Measurements from ENCODE around the gene USH2A. TPM values are rescaled to one million over a fixed set of nuclear protein-coding genes. Genes with fewer than 3 reads are reported as not detected.

The USH2A gene
- total RNA-seq, 2 experiments from 2014 or later = not detected

DNA sequence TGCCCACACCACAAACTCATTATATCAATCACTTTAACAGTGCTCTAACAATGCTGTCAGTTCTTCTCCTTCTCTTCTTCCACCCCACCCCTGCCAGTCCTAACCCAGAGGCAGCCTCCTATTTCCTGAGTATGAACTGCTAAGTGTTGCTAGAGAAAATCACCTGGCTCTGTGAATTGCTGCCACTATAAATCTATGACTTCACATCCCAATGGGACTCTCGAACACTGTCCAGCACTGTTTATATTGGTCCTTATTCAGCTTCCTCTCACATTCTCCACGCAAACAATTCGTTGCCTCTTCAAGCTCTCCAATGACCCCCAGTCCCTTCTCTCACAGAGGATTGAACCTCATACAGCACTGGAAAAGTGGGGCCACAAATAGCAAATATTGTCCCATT, 27.0 kb upstream of the USH2A start:
- Mint-ChIP-seq H3K27ac (no peak overlapping the region), H3K27me3 (no peaks in the 10 kb centered on the region), H3K36me3 (ENCODE audit: low read depth) (no peaks in the 10 kb centered on the region), H3K4me3 (no peak overlapping the region), H3K4me1 (no peaks in the 10 kb centered on the region), H3K9me3 (ENCODE audit: low read depth) (peaks cover 2% of the 10 kb centered on the region)
- intact Hi-C loops (cut with DNase I, micrococcal nuclease) = no loop called here
- DNase-seq = no peak
- ATAC-seq = no peak
- ChIA-PET POLR2A (no interaction called here), CTCF (interaction anchor here (0.8 kb wide), 1 partner anchor 16 kb away, joined by 3 read pairs; no protein-coding TSS in a partner anchor)

- Mint-ChIP-seq H3K27ac (no peak overlapping the region), H3K9me3 (ENCODE audit: low read depth) (peaks cover 2% of the 10 kb centered on the region), H3K4me3 (no peak overlapping the region), H3K36me3 (ENCODE audit: low read depth) (no peaks in the 10 kb centered on the region), H3K27me3 (no peaks in the 10 kb centered on the region), H3K4me1 (no peaks in the 10 kb centered on the region)
- ATAC-seq (no peak), DNase-seq (no peak)
- intact Hi-C loops (cut with DNase I, micrococcal nuclease) = no loop called here
- ChIA-PET POLR2A (no interaction called here), CTCF (no interaction called here)
Measured at GRCh38 chr1:216448011-216448510, 24.8 kb upstream of the USH2A start.

DNA sequence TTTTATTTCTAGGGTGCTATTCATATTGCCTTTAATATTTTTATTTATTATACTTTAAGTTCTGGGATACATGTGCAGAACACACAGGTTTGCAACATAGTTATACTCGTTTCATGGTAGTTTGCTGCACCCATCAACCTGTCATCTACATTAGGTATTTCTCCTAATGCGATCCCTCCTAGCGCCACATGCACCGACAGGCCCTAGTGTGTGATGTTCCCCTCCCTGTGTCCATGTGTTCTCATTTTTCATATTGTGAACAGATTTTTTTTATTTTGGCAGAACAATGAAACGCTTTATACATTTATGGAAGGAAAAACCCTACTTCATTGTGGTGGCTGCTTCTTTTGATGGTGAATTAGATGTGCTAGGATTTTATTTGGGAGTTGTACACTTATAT, 14.4 kb upstream of the USH2A start:
- no peaks in the 10 kb centered on the region for H3K27me3 Mint-ChIP-seq
- DNase-seq (no peak), ATAC-seq (no peak)
- intact Hi-C loops (cut with DNase I, micrococcal nuclease) = no loop called here
- H3K9me3 Mint-ChIP-seq (ENCODE audit: low read depth) = no peaks in the 10 kb centered on the region
- no peak overlapping the region for H3K4me3 Mint-ChIP-seq
- ChIA-PET CTCF (no interaction called here), POLR2A (no interaction called here)
- H3K4me1 Mint-ChIP-seq = no peaks in the 10 kb centered on the region
- no peak overlapping the region for H3K27ac Mint-ChIP-seq
- no peaks in the 10 kb centered on the region for H3K36me3 Mint-ChIP-seq (ENCODE audit: low read depth)

GRCh38 chr1:216434232-216434631, 11.0 kb upstream of the USH2A start:
- Mint-ChIP-seq H3K9me3 (ENCODE audit: low read depth) (peaks cover 6% of the 10 kb centered on the region), H3K27me3 (no peaks in the 10 kb centered on the region), H3K27ac (no peak overlapping the region), H3K4me3 (no peak overlapping the region), H3K36me3 (ENCODE audit: low read depth) (no peaks in the 10 kb centered on the region), H3K4me1 (no peaks in the 10 kb centered on the region)
- POLR2A ChIA-PET = no interaction called here
- CTCF ChIA-PET = interaction anchor here (0.5 kb wide), 1 partner anchor 16 kb away, joined by 3 read pairs; no protein-coding TSS in a partner anchor
- intact Hi-C loops (cut with DNase I, micrococcal nuclease) = no loop called here
- ATAC-seq (no peak), DNase-seq (no peak)

DNA sequence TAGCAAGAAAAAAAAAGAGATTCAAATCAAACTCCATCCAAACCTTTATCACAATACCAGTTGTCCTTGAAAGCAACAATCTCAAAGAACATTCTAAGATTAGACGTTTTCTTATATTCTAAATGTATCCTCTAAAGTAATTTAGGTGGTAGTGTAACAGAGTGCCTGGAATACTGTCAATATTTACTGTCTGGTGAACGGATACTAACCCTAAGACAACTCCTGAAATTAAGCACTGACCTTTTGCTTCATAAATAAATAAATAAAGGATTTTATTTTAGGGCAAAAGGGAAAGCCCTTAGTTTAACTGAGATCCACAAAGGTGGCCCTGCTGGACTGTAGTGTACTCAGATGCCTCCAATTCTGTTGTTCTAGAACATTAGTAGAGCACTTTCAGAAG, 9.9 kb upstream of the USH2A start:
- ChIA-PET CTCF (no interaction called here), POLR2A (no interaction called here)
- no peak overlapping the region for H3K27ac Mint-ChIP-seq
- H3K27me3 Mint-ChIP-seq = no peaks in the 10 kb centered on the region
- ATAC-seq = no peak
- H3K4me1 Mint-ChIP-seq = no peaks in the 10 kb centered on the region
- no peak overlapping the region for H3K4me3 Mint-ChIP-seq
- intact Hi-C loops (cut with DNase I, micrococcal nuclease) = no loop called here
- no peaks in the 10 kb centered on the region for H3K36me3 Mint-ChIP-seq (ENCODE audit: low read depth)
- peaks cover 6% of the 10 kb centered on the region for H3K9me3 Mint-ChIP-seq (ENCODE audit: low read depth)
- DNase-seq = no peak

DNA sequence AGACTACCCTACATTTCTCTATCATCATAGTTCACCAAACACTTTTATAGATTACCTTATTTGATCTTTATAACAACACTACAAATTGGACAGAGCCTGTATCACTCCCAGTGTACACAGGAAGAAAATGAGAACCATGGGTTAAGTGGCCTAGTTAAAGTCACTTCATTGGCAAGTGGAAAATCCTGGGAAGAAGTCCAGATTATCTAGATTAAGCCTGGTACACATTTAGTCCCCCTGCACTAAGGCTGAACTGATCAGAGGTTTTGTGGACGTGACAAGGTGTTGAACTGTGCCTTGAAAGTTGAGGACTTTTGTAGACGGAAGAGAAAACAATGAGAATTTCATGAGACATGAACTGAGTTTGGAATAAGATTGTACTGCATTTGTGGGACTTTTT, 7.5 kb upstream of the USH2A start:
- DNase-seq = no peak
- H3K27ac Mint-ChIP-seq = no peak overlapping the region
- H3K4me3 Mint-ChIP-seq = no peak overlapping the region
- ChIA-PET POLR2A (no interaction called here), CTCF (no interaction called here)
- ATAC-seq = no peak
- no peaks in the 10 kb centered on the region for H3K4me1 Mint-ChIP-seq
- no peaks in the 10 kb centered on the region for H3K27me3 Mint-ChIP-seq
- intact Hi-C loops (cut with DNase I, micrococcal nuclease) = no loop called here
- peaks cover 6% of the 10 kb centered on the region for H3K9me3 Mint-ChIP-seq (ENCODE audit: low read depth)
- H3K36me3 Mint-ChIP-seq (ENCODE audit: low read depth) = no peaks in the 10 kb centered on the region

GRCh38 chr1:216425577-216425976, 2.3 kb upstream of the USH2A start:
- intact Hi-C loops (cut with DNase I, micrococcal nuclease) = no loop called here
- no peak overlapping the region for H3K4me3 Mint-ChIP-seq
- no peaks in the 10 kb centered on the region for H3K36me3 Mint-ChIP-seq (ENCODE audit: low read depth)
- no peaks in the 10 kb centered on the region for H3K9me3 Mint-ChIP-seq (ENCODE audit: low read depth)
- H3K4me1 Mint-ChIP-seq = no peaks in the 10 kb centered on the region
- no peak overlapping the region for H3K27ac Mint-ChIP-seq
- no peak for ATAC-seq
- H3K27me3 Mint-ChIP-seq = no peaks in the 10 kb centered on the region
- ChIA-PET POLR2A (no interaction called here), CTCF (no interaction called here)
- no peak for DNase-seq

- H3K9me3 Mint-ChIP-seq (ENCODE audit: low read depth) = no peaks in the 10 kb centered on the region
- ATAC-seq (no peak), DNase-seq (no peak)
- no peak overlapping the region for H3K27ac Mint-ChIP-seq
- intact Hi-C loops (cut with DNase I, micrococcal nuclease) = no loop called here
- ChIA-PET POLR2A (no interaction called here), CTCF (no interaction called here)
- no peaks in the 10 kb centered on the region for H3K4me1 Mint-ChIP-seq
- no peaks in the 10 kb centered on the region for H3K27me3 Mint-ChIP-seq
- H3K36me3 Mint-ChIP-seq (ENCODE audit: low read depth) = no peaks in the 10 kb centered on the region
- H3K4me3 Mint-ChIP-seq = no peak overlapping the region
Measured at GRCh38 chr1:216420746-216421145, 2.5 kb downstream of the USH2A start.

GRCh38 chr1:216420263-216420662, 3.0 kb downstream of the USH2A start:
- intact Hi-C loops (cut with DNase I, micrococcal nuclease) = no loop called here
- POLR2A ChIA-PET = no interaction called here
- Mint-ChIP-seq H3K9me3 (ENCODE audit: low read depth) (no peaks in the 10 kb centered on the region), H3K4me1 (no peaks in the 10 kb centered on the region), H3K36me3 (ENCODE audit: low read depth) (no peaks in the 10 kb centered on the region), H3K4me3 (no peak overlapping the region), H3K27me3 (no peaks in the 10 kb centered on the region), H3K27ac (no peak overlapping the region)
- CTCF ChIA-PET = no interaction called here
- no peak for ATAC-seq
- DNase-seq = no peak

DNA sequence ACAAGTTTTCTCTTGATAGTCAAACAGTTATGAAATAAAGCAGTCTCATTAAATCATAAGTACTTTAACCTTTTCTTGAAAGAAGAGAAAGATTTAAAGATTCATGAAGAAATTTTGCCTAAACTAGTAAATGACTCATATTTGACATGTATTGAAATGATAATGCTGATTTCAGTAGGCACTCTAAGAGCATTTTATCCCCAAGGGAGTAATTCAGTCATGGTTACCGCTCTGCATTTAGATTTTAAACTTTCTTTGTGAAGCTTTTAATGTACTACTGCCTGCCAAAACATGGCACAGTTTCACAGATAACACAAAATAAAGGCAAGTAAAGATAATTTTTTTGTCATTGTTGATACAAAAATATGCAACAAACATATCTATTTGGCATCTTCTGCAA, 6.8 kb downstream of the USH2A start:
- intact Hi-C loops (cut with DNase I, micrococcal nuclease) = no loop called here
- Mint-ChIP-seq H3K4me1 (no peaks in the 10 kb centered on the region), H3K27me3 (no peaks in the 10 kb centered on the region), H3K27ac (no peak overlapping the region), H3K4me3 (no peak overlapping the region), H3K9me3 (ENCODE audit: low read depth) (no peaks in the 10 kb centered on the region), H3K36me3 (ENCODE audit: low read depth) (no peaks in the 10 kb centered on the region)
- DNase-seq = no peak
- CTCF ChIA-PET = no interaction called here
- no peak for ATAC-seq
- POLR2A ChIA-PET = no interaction called here

DNA sequence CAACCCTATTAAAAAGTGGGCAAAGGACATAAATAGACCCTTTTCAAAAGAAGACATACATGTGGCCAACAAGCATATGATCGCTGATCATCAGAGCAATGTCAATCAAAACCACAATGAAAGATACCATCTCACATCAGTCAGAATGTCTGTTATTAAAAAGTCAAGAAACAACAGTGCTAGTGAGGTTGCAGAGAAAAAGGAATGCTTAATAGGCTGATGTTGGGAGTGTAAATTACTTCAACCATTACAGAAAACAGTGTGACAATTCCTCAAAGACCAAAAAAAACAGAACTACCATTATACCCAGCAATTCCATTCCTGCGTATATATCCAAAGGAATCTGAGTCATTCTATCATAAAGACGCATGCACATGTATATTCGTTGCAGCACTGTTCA, 13.2 kb downstream of the USH2A start:
- H3K27ac Mint-ChIP-seq = no peak overlapping the region
- no peak overlapping the region for H3K4me3 Mint-ChIP-seq
- DNase-seq (no peak), ATAC-seq (no peak)
- ChIA-PET POLR2A (no interaction called here), CTCF (no interaction called here)
- H3K9me3 Mint-ChIP-seq (ENCODE audit: low read depth) = no peaks in the 10 kb centered on the region
- H3K4me1 Mint-ChIP-seq = no peaks in the 10 kb centered on the region
- intact Hi-C loops (cut with DNase I, micrococcal nuclease) = no loop called here
- H3K27me3 Mint-ChIP-seq = no peaks in the 10 kb centered on the region
- H3K36me3 Mint-ChIP-seq (ENCODE audit: low read depth) = no peaks in the 10 kb centered on the region

GRCh38 chr1:216390956-216391355, 32.3 kb downstream of the USH2A start:
- Mint-ChIP-seq H3K36me3 (ENCODE audit: low read depth) (no peaks in the 10 kb centered on the region), H3K4me3 (no peak overlapping the region), H3K9me3 (ENCODE audit: low read depth) (peaks cover 6% of the 10 kb centered on the region), H3K4me1 (no peaks in the 10 kb centered on the region), H3K27ac (no peak overlapping the region), H3K27me3 (no peaks in the 10 kb centered on the region)
- ChIA-PET POLR2A (no interaction called here), CTCF (no interaction called here)
- intact Hi-C loops (cut with DNase I, micrococcal nuclease) = no loop called here
- DNase-seq (no peak), ATAC-seq (no peak)

DNA sequence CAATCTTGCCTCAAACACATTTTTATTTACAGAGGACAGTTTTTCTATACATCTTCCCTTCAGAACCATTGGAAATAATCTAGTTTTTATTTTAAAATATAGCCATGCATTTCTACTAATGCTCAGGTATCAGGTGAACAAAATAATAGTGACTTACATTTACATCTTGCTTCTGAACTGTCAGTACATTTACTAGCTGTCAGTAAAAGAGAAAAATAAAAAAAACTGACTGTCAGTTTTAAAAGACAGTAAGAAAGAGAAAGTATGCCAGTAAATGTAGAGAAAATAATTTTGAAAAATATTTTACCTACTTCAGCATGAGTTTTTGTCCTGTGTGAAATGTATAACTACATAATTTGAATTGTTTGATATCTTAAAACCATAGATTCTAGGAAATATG, 33.5 kb downstream of the USH2A start:
- POLR2A ChIA-PET = no interaction called here
- peaks cover 2% of the 10 kb centered on the region for H3K9me3 Mint-ChIP-seq (ENCODE audit: low read depth)
- H3K4me3 Mint-ChIP-seq = no peak overlapping the region
- no peaks in the 10 kb centered on the region for H3K27me3 Mint-ChIP-seq
- CTCF ChIA-PET = no interaction called here
- DNase-seq = no peak
- ATAC-seq = no peak
- H3K4me1 Mint-ChIP-seq = no peaks in the 10 kb centered on the region
- no peak overlapping the region for H3K27ac Mint-ChIP-seq
- intact Hi-C loops (cut with DNase I, micrococcal nuclease) = no loop called here
- H3K36me3 Mint-ChIP-seq (ENCODE audit: low read depth) = no peaks in the 10 kb centered on the region

Data from activated CD4-positive, alpha-beta T cell treated with anti-CD3 and anti-CD28 coated beads for 36 hours (primary cell).